Measurements from ENCODE around the gene GTF2F2.

The GTF2F2 gene

GRCh38 chr13:45107539-45107938 is 12.8 kb upstream of the GTF2F2 start:
- Mint-ChIP-seq H3K4me3 (no peak overlapping the region), H3K27ac (no peak overlapping the region), H3K27me3 (peaks cover 14% of the 10 kb centered on the region), H3K36me3 (ENCODE audit: low read depth) (no peaks in the 10 kb centered on the region), H3K9me3 (no peaks in the 10 kb centered on the region), H3K4me1 (ENCODE audit: low read depth) (no peaks in the 10 kb centered on the region)
- intact Hi-C loops (cut with micrococcal nuclease): no loop called here

- peak overlapping the region; percentile 4 for H3K4me3 Mint-ChIP-seq
- H3K36me3 Mint-ChIP-seq (ENCODE audit: low read depth): no peaks in the 10 kb centered on the region
- no peaks in the 10 kb centered on the region for H3K9me3 Mint-ChIP-seq
- peaks cover 16% of the 10 kb centered on the region for H3K27me3 Mint-ChIP-seq
- no peaks in the 10 kb centered on the region for H3K4me1 Mint-ChIP-seq (ENCODE audit: low read depth)
- no peak overlapping the region for H3K27ac Mint-ChIP-seq
- intact Hi-C loops (cut with micrococcal nuclease): no loop called here
Observed at GRCh38 chr13:45108716-45109101, 11.6 kb upstream of the GTF2F2 start.

- no peak overlapping the region for H3K27ac Mint-ChIP-seq
- H3K4me3 Mint-ChIP-seq: no peak overlapping the region
- H3K36me3 Mint-ChIP-seq (ENCODE audit: low read depth): no peaks in the 10 kb centered on the region
- intact Hi-C loops (cut with micrococcal nuclease): no loop called here
- no peaks in the 10 kb centered on the region for H3K9me3 Mint-ChIP-seq
- peaks cover 16% of the 10 kb centered on the region for H3K27me3 Mint-ChIP-seq
- H3K4me1 Mint-ChIP-seq (ENCODE audit: low read depth): no peaks in the 10 kb centered on the region
Observed at GRCh38 chr13:45109102-45109720, 11.1 kb upstream of the GTF2F2 start.

- H3K4me3 Mint-ChIP-seq: no peak overlapping the region
- no peak overlapping the region for H3K27ac Mint-ChIP-seq
- no peaks in the 10 kb centered on the region for H3K9me3 Mint-ChIP-seq
- H3K4me1 Mint-ChIP-seq (ENCODE audit: low read depth): no peaks in the 10 kb centered on the region
- intact Hi-C loops (cut with micrococcal nuclease): loop anchor here (10.0 kb wide), 1 partner anchor 59 kb away; no protein-coding TSS in a partner anchor
- peaks cover 10% of the 10 kb centered on the region for H3K27me3 Mint-ChIP-seq
- no peaks in the 10 kb centered on the region for H3K36me3 Mint-ChIP-seq (ENCODE audit: low read depth)
Observed at GRCh38 chr13:45113233-45114224, 6.8 kb upstream of the GTF2F2 start.

- H3K36me3 Mint-ChIP-seq (ENCODE audit: low read depth): peaks cover 14% of the 10 kb centered on the region
- H3K9me3 Mint-ChIP-seq: no peaks in the 10 kb centered on the region
- peaks cover 13% of the 10 kb centered on the region for H3K4me1 Mint-ChIP-seq (ENCODE audit: low read depth)
- no peak overlapping the region for H3K27ac Mint-ChIP-seq
- peaks cover 1% of the 10 kb centered on the region for H3K27me3 Mint-ChIP-seq
- intact Hi-C loops (cut with micrococcal nuclease): loop anchor here (10.0 kb wide), 1 partner anchor 65 kb away; no protein-coding TSS in a partner anchor
- H3K4me3 Mint-ChIP-seq: no peak overlapping the region
Observed at GRCh38 chr13:45119469-45119990, 780 bp upstream of the GTF2F2 start.

GRCh38 chr13:45120967-45121831 is 889 bp downstream of the GTF2F2 start:
- Mint-ChIP-seq H3K27ac (no peak overlapping the region), H3K9me3 (no peaks in the 10 kb centered on the region), H3K36me3 (ENCODE audit: low read depth) (peaks cover 14% of the 10 kb centered on the region), H3K4me3 (no peak overlapping the region), H3K4me1 (ENCODE audit: low read depth) (peaks cover 20% of the 10 kb centered on the region), H3K27me3 (peaks cover 1% of the 10 kb centered on the region)
- intact Hi-C loops (cut with micrococcal nuclease): no loop called here

GRCh38 chr13:45122941-45123340 is 2.6 kb downstream of the GTF2F2 start:
- Mint-ChIP-seq H3K27ac (no peak overlapping the region), H3K4me1 (ENCODE audit: low read depth) (peaks cover 20% of the 10 kb centered on the region), H3K36me3 (ENCODE audit: low read depth) (peaks cover 14% of the 10 kb centered on the region), H3K4me3 (no peak overlapping the region), H3K9me3 (no peaks in the 10 kb centered on the region), H3K27me3 (peaks cover 1% of the 10 kb centered on the region)
- intact Hi-C loops (cut with micrococcal nuclease): no loop called here

- H3K27ac Mint-ChIP-seq: no peak overlapping the region
- intact Hi-C loops (cut with micrococcal nuclease): no loop called here
- H3K4me1 Mint-ChIP-seq (ENCODE audit: low read depth): peaks cover 32% of the 10 kb centered on the region
- H3K9me3 Mint-ChIP-seq: peaks cover 21% of the 10 kb centered on the region
- no peaks in the 10 kb centered on the region for H3K27me3 Mint-ChIP-seq
- no peak overlapping the region for H3K4me3 Mint-ChIP-seq
- peaks cover 6% of the 10 kb centered on the region for H3K36me3 Mint-ChIP-seq (ENCODE audit: low read depth)
Observed at GRCh38 chr13:45132369-45133064, 12.2 kb downstream of the GTF2F2 start.

GRCh38 chr13:45133396-45134118 is 13.2 kb downstream of the GTF2F2 start:
- Mint-ChIP-seq H3K4me1 (ENCODE audit: low read depth) (peaks cover 38% of the 10 kb centered on the region), H3K27ac (no peak overlapping the region), H3K9me3 (peaks cover 21% of the 10 kb centered on the region), H3K27me3 (no peaks in the 10 kb centered on the region), H3K36me3 (ENCODE audit: low read depth) (peaks cover 15% of the 10 kb centered on the region), H3K4me3 (no peak overlapping the region)
- intact Hi-C loops (cut with micrococcal nuclease): no loop called here

GRCh38 chr13:45136741-45137504 is 16.6 kb downstream of the GTF2F2 start:
- Mint-ChIP-seq H3K36me3 (ENCODE audit: low read depth) (peaks cover 33% of the 10 kb centered on the region), H3K27me3 (no peaks in the 10 kb centered on the region), H3K4me3 (no peak overlapping the region), H3K4me1 (ENCODE audit: low read depth) (peaks cover 17% of the 10 kb centered on the region), H3K27ac (no peak overlapping the region), H3K9me3 (peaks cover 21% of the 10 kb centered on the region)
- intact Hi-C loops (cut with micrococcal nuclease): no loop called here

GRCh38 chr13:45137526-45137925 is 17.2 kb downstream of the GTF2F2 start:
- peaks cover 17% of the 10 kb centered on the region for H3K9me3 Mint-ChIP-seq
- peaks cover 14% of the 10 kb centered on the region for H3K4me1 Mint-ChIP-seq (ENCODE audit: low read depth)
- no peaks in the 10 kb centered on the region for H3K27me3 Mint-ChIP-seq
- H3K4me3 Mint-ChIP-seq: no peak overlapping the region
- intact Hi-C loops (cut with micrococcal nuclease): no loop called here
- H3K36me3 Mint-ChIP-seq (ENCODE audit: low read depth): peaks cover 33% of the 10 kb centered on the region
- no peak overlapping the region for H3K27ac Mint-ChIP-seq

- Mint-ChIP-seq H3K27ac (no peak overlapping the region), H3K4me3 (no peak overlapping the region), H3K27me3 (no peaks in the 10 kb centered on the region), H3K36me3 (ENCODE audit: low read depth) (peaks cover 27% of the 10 kb centered on the region), H3K9me3 (peaks cover 9% of the 10 kb centered on the region), H3K4me1 (ENCODE audit: low read depth) (peaks cover 6% of the 10 kb centered on the region)
- intact Hi-C loops (cut with micrococcal nuclease): no loop called here
Observed at GRCh38 chr13:45138282-45138681, 18.0 kb downstream of the GTF2F2 start.

Data from dendritic cell treated with granulocyte-macrophage colony-stimulating factor and Interleukin-4, amounts not matched to agents 40 ng/mL and 50 ng/mL, for 4 days (primary cell).